ENCODE data around the gene SCN1B.
"Not testable (repeated sequence)": the region's sequence is repeated elsewhere in the genome, so short reads cannot be mapped to it uniquely, and the experiment has no call there.

SCN1B gene

DNA sequence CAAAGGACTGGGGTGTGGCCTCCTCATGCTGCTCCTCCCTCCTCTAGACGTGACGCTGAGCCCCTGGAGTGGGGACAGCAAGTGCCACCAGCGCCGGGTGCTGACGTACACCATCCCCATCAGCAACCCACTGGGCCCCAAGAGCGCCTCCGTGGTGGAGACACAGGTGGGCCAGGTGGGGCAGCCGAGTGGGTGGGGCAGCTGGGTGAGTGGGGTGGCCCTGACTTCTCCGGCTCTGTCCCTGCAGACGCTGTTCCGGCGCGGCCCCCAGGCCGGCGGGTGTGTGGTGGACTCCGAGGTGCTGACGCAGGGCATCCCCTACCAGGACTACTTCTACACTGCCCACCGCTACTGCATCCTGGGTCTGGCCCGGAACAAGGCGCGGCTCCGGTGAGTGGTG lies 11.1 kb upstream of the SCN1B start:
- DNase-seq = no peak

DNA sequence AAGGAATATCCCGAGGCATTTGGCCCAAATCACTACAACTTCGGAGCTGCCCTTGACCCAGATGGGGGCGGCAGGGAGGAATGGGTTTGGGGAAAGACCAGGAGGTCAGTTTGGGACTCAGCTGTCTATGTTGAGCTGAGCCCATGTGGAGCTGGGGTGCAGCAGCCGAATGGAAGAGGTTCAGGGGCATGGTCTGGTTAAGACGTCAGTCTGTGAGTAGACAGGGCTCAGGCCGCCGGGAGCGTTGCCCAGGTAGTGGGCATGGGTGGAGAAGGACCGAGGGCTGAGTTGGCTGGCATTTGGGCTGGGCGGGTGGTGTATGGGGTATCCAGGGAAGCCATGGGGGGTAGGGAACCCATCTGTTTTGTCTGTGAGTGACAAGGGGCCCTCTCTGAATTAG lies 9.3 kb upstream of the SCN1B start:
- DNase-seq = no peak

DNA sequence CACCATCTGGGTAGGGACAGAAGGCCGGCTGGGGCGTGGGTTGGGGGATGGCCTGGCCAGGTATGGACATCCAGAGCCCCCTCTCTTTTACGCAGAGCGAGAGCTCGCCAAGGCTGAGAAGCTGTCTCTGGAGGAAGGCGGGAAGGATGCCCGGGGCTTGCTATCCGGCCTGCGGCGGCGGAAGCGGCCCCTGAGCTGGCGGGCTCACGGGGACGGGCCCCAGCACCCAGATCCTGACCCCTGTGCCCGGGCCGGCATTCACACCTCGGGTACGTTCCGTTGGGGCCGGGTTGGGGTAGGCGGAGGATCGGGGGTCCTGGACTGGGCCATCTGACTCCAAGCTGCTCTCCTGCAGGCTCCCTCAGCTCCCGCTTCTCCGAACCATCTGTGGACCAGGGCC lies 8.7 kb upstream of the SCN1B start:
- no peak for DNase-seq

DNA sequence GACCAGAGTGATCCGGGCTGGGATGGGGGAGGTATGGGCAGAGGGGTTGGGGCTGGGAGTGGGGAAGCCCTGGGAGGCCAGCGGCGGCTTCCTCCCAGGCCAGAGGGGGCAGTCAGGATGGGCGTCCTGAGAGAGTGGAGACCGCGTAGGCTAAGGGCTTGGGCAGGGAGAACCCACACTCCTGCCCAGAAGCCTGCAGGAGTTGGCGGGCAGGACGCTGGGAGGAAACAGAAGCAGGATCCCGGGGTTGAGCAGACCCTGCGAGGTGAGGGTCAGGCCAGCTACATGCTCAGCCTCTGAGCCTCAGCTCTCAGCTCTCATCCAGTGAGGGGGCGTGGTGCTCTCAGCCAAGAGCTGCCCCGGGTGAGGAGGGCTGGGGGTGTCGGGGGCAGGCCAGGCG lies 7.8 kb upstream of the SCN1B start:
- DNase-seq = no peak

DNA sequence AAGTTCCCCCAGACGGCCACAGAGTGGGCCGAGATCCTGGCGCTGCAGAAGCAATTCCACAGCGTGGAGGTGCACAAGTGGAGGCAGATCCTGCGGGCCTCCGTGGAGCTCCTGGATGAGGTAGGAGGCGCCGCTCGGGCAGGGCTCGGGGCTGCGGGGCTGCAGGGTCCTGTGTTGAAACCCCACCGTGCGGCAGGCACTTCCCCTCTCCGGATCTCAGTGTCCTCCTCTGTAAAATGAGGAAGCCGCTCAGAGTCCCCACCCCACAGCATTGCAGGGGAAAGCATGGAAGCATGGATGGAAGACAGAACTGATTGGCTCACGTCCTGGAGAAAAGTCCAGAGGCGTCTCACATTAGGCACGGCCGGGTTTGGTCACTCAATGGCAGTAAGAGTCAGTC lies 6.8 kb upstream of the SCN1B start:
- DNase-seq = no peak

DNA sequence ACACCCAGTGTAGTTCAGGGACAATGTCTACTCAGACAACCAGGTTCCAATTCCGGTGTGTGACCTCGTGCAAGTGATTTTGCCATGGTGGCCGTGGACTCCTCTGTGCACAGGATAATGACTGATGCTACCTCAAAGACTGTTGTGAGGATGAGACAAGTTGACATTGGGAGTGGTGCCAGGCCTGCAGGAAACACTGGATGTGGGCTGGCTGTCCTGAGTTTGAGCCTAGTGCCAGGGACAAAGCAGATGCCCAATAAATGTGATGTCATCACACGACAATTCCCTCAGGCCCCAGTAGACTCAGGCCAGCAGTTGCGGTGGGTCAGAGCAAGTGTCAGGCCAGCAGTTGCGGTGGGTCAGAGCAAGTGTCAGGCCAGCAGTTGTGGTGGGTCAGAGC lies 6.2 kb upstream of the SCN1B start:
- no peak for DNase-seq

DNA sequence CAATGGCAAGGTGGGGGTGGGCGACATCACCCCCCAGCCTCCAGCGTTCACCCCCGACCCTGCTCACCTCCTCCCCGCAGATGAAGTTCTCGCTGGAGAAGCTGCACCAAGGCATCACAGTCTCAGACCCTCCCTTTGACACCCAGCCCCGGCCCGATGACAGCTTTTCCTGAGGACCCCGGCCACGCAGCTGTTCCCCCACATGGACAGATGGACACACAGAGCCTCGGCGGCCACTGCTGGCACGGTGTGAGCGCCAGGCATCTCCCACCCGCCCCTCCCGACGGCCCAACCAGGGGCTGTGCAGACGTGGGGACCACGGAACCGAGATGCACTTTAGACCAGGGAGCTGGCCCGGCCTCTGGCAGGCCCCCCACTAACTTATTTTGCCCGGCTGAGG lies 4.3 kb upstream of the SCN1B start:
- DNase-seq = no peak

DNA sequence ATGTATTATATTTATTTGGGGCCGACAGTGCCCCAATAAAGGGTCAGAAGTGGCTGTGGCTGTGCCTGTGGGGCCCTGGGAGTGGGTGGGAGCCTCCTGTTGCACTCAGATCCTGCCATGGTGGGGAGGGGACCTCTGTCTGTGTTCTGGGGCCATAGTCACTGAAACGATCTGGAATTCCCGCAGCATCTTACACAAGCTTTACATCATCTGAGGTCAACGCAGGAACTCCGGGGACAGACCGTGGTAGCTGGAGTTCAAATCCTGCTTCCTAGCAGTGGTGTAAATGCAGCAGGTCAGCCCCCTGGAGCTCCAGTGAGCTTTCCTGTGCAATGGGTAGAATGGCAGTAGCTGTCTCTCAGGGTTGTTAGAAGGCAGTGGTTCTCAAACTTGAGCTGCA lies 3.9 kb upstream of the SCN1B start:
- DNase-seq = no peak

DNA sequence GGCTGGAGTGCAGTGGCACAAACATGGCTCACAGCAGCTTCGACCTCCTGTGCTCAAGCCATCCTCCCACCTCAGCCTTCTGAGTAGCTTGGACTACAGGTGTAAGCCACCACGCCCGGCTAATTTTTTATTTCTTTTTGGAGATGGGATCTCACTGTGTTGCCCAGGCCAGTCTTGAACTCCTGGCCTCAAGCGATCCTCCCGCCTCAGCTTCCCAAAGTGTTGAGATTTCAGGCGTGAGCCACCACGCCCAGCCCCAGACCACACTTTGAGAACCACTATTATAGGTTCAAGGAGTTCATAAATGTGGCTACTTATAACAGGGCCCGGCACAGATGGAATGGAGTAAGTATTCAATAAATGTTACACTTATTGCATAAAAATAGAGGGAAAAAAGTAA lies 3.3 kb upstream of the SCN1B start:
- no peak for DNase-seq

DNA sequence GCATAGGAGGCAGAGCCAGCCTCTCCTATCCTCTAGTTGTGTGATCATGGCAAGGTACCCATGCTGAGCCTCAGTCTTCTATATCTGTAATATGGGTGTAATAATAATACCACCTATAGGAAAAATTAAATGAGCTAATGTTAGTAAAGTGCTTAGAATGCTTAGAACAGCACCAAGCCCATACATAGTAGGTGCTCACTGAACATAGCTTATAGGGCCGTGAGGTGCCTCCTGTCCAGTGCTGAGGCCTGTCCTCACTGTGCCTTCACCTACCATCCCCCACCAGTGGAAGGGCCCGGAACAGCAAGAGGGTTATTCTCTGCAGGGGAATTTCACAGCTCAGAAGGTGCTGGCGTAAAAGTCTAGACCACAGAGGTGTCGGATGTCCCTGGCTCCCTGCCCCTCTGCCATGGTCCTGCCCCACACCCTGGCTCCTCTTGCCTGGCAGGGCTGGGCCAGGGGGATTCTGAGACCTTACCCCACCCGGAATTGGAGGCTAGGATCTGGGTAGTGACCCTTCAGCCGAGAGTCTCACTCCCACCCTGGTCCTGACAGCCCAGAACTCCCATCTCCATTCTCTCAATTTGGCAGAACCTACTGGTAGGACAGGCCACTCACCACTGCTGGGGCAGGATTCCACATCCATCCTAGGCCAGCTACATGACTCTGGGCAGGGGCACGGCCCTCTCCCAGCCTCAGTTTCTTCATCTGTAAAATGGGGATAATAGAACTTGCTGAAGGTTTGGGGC lies 2.2 kb upstream of the SCN1B start:
- no peak for DNase-seq

DNA sequence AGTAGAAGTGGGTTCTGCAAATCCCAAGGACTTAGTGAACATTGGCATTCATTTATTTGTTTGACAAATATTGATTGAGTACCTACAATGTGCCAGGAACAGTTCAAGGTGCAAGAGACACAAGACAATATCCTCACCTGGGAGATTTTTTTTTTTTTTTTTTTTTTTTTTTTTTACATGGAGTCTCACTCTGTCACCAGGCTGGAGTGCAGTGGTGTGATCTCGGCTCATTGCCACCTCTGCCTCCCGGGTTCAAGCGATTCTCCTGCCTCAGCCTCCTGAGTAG lies 1.7 kb upstream of the SCN1B start:
- DNase-seq = not testable (repeated sequence)

DNA sequence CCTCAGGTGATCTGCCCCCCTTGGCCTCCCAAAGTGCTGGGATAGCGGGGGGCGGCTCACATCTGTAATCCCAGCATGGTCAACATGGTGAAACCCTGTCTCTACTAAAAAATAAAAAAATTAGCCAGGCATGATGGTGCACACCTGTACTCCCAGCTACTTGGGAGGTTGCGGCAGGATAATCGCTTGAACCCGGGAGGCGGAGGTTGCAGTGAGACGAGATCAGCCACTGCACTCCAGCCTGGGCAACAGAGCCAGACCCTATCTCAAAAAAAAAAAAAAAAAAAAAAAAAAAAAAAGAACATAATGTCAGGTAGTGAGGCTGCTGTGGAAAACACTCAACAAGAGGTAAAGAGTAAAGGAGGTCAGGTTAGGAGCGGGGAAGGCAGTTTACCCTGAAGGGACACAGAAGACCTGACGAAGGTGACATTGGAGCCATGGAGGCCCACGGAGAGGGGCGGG lies 964 bp upstream of the SCN1B start:
- not testable (repeated sequence) for DNase-seq

DNA sequence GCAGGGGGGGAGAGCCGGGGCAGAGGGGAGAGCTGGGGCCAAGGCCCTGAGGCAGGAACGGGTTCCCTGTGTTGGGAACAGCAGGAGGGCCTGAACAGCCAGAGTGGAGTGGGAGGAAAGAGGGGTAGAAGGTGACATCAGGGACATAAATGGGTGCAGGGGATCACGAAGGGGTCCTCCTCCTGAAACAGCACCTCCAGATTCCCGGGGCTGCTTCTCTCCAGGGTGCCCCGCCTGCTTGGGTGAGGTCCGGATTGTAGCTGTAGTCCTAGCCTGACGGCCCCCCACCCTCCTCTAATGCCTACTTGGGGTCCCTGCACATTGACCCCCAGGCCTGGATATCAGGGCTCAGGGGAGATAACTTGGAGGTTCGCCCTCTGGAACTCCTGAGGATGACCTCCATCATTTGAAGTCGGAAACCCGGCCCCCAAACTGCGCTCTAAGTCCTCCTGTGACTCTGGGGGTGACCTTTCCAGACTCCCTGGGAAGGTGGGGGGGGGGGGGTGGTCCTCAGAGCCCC lies 473 bp upstream of the SCN1B start:
- no peak for DNase-seq

DNA sequence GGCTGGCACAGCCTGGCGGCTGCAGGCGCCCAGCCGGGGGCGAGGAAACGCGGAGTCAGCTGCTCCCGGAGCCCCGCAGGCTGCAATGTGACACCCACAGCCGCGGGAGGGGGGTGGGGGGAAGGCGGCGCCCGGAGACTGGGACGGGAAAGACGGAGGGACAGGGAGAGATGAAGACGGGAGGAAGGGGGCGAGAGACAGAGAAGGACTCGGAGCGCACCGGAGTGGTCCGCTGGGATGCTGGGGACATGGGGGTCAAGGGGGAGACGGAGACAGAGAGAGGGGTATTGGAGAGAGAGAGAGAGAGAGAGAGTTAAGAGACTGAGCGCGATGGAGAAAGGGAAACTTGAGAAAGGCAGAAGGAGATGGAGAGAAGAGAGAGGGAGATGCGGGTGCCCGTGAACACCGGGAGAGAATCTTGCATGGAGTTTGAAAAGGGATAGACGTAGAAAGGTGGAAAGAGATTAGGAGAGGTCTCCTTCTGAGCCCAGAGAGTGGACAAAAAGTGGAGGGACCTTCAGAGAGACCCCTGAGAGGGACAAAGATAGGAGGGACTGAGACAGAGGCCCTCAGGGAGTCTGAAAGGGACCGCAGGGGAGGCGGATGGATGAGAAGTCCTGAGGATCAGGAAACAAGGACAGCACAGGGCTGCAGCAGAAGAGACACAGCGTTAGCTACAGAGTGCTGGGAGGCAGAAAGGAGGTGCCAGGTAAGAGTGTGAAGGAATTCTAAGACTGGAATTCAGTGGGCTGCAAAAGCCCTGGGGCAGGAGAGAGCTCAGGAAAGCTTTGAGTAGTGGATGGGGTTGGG lies 1.0 kb downstream of the SCN1B start:
- DNase-seq = peak; percentile 62

DNA sequence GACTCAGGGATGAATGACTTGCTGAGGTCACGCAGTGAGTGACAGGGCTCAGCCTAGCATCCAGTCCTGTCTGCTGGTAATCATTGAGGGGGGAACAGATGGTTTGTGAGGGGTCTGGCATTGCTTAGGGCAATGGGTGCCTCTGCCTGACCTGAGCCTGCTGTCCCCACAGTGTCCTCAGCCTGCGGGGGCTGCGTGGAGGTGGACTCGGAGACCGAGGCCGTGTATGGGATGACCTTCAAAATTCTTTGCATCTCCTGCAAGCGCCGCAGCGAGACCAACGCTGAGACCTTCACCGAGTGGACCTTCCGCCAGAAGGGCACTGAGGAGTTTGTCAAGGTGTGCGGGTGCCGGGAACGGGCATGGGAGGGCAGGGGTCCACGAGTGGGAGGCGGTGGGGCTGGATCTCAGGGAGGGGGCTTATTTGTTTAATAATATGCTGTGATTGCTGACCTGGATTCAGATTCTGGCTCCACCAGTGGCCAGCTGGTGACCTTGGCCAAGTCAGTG lies 2.1 kb downstream of the SCN1B start:
- no peak for DNase-seq

DNA sequence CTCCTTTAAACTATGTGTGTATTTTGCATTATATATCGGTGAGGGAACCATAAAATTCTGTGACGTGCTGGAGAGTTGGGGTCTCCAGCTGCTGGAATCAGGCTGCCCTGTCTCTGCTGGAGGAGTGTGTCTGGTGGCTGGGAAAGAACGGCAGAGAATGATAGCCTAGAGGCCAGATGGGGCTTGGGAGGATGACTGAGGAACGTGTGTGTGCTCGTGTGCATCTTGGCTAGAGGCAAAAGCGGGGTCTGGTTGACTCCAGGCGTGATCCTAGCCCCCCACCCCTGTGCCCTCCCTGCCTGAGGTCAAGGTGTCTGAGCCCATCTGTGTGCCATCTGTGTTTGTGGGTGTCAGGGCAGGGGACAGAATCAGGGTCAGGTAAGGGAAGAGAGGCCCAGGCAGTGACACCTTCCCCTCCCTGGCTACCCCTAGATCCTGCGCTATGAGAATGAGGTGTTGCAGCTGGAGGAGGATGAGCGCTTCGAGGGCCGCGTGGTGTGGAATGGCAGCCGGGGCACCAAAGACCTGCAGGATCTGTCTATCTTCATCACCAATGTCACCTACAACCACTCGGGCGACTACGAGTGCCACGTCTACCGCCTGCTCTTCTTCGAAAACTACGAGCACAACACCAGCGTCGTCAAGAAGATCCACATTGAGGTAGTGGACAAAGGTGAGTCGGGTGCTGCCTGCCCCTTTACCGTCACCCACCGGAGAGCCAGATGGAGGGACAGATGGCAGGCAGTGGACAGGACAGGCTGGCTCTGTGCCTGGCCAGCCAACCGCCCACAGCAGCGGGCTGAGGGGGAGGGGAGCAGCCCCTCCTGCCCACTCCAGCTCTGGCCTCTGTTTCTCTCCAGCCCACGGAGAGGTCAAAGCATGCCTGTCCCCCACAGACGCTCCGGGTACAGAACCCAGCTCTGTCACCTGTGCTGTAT lies 3.1 kb downstream of the SCN1B start:
- DNase-seq = no peak

DNA sequence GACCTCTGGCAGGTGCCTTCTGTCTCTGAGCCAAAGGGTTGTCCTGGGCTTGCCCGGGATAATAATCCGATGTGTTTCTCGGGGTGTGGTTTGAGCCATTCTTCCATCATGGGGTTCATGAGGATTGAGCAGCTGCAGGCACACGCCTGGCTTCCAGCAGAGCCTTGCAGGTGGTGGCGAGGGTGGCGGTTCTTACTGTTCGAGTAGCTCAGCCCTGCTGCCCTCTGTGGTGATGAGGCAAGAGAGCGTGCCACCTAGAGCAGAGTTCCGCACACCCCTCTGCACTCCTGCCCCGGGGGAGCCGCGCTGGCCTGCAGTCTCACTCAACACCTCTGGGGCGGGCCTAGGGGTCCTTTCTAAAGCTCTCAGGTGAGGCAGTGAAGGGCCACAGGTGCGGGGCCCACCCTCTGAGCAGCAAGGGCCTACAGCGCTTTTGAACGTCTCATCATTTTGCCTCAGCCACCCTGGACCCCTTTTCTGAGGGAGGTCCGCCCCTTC lies 3.8 kb downstream of the SCN1B start:
- no peak for DNase-seq

DNA sequence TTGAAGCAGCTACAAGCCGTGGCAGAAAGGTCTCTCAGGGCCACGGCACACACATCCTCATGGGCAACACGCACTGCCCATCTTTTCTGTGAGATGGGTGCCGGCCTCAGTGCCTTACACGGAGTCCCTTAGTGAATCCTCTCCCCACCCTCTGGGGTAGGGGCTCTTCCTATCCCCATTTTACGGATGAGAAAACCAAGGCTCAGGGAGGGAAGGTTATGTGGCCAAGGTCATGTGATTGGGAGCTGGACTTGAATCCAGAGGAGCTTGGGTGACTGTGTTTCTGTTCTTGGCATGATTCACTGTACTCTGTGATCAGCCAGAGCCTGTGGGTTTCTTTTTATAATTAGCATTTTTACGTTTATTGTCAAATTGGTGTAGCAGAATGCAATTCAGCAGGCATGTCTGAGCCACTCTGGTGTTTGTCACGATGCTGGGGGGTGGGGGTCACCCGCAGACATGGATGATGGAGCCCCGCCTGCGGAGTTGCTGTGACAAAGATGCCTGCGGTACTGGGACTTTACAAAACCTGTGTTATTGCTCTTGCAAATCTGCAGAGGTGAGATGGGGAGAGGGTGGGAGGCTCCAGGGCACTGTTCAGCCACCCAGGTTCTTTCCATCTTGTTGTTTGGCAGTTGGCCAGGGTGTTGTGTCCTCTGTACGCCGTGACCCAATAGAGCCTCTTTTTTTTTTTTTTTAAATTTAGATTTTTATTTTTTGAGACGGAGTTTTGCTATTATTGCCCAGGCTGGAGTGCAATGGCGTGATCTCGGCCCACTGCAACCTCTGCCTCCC lies 4.5 kb downstream of the SCN1B start:
- no peak for DNase-seq

DNA sequence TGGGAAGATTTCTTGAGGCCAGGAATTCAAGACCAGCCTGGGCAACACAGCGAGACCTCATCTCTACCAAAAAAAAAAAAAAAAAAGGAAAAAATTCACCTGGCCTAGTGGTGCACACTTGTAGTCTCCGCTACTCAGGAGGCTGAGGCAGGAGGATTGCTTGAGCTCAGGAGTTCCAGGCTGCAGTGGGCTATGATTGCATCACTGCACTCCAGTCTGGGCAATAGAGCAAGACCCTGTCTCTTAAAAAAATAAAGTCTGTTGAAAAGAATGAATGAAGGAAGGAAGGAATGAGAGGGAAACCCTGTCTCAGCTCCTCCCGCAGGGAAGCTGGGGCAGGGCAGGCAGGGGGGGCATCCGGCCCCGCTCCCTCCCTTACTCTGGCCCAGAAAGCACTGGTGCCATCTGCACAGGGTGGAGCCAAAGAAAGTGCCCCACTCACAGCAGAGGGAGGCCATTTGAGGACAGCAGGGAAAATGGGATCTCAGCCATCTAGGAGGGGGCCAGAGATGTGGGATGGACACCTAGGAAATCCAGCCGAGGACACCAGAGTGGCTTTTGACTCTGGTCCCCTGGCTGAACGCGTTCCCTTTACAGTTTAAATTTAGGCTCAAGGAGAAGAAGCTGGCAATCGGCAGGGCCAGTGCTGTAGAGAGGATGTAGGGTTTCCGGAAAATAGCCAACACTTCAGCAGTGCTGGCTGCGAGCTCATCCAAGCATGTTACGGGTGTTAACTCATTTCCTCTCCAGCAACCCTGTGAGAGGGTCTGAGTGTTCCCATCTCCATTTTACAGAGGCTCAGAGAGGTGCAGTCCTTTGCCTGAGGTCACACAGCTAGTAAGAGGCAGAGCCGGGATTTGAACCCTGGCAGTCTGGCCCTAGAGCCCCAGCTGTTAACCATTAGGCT lies 7.7 kb downstream of the SCN1B start:
- DNase-seq = no peak

DNA sequence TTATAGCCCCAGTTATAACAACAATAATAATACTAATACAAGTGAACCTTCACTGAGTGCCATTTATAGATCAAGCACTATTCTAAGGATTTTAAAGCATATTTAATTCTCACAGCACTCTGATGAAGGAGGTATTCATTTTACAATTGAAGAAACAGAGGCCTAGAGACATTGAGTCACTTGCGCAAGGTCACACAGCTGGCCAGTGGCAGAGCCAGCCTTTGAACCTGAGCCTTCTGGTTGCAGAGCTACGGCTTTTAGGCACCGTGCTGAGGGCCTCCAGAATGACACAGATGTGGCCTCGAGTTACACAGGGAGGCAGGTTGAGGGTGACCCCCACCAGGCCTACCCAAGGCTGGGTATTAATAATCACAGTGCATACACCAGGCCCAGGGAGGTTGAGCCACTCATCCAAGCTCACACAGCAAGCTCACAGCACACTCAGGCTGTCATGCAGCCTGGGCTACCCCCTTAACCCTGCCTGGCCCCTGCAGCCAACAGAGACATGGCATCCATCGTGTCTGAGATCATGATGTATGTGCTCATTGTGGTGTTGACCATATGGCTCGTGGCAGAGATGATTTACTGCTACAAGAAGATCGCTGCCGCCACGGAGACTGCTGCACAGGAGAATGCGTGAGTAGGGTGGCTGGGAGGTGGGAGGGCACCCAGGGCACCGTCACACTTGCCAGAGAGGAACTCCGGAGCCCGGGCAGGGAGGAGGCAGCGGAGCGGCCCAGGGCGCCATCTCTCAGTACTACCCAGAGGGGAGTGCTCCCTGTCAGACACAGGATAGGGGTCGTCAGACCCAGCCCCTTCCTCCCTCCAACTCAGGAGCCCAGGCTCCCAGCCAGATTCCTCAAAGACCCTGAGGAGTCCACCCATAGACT lies 8.6 kb downstream of the SCN1B start:
- DNase-seq = no peak

Measured in NCI-H345 (cell line).